Choroid plexus epithelial cell (primary cell): Measurements from ENCODE around the gene B3GNT4.

Experiments used
- DNase-seq: peaks from one replicate; pipeline ENCODE4 v3.0.0-alpha.2; 2010; ENCODE audit warnings: low read depth
- H3K4me3 ChIP-seq: 2 replicates; pipeline ENCODE4 v1.5.1; 2011; ENCODE audit warnings: low read depth, mild to moderate bottlenecking, control low read depth, low read length, moderate library complexity
- CTCF ChIP-seq: conservative IDR thresholded peaks from 2 replicates; pipeline ENCODE4 v1.5.1; 2011; ENCODE audit warnings: low read depth, mild to moderate bottlenecking, control low read depth, inconsistent platforms, low read length, moderate library complexity

The B3GNT4 gene

GRCh38 chr12:122205053-122205925, 1.8 kb downstream of the B3GNT4 start:
- no peak overlapping the region for H3K4me3 ChIP-seq
- TF ChIP-seq CTCF: no peak
- DNase-seq: no peak

- TF ChIP-seq CTCF: no peak
- no peak for DNase-seq
- no peak overlapping the region for H3K4me3 ChIP-seq
Measured at GRCh38 chr12:122206111-122206881, 2.8 kb downstream of the B3GNT4 start.

- no peak for TF ChIP-seq CTCF
- DNase-seq: no peak
- no peak overlapping the region for H3K4me3 ChIP-seq
Measured at GRCh38 chr12:122206976-122207375, 3.5 kb downstream of the B3GNT4 start.

- H3K4me3 ChIP-seq: no peak overlapping the region
- DNase-seq: no peak
- no peak for TF ChIP-seq CTCF
Measured at GRCh38 chr12:122207391-122207790, 3.9 kb downstream of the B3GNT4 start.

- H3K4me3 ChIP-seq: no peak overlapping the region
- no peak for DNase-seq
- no peak for TF ChIP-seq CTCF
Measured at GRCh38 chr12:122208073-122208820, 4.7 kb downstream of the B3GNT4 start.

GRCh38 chr12:122215771-122216170, 12.3 kb downstream of the B3GNT4 start:
- no peak for DNase-seq
- no peak for TF ChIP-seq CTCF
- H3K4me3 ChIP-seq: no peak overlapping the region
